Cardiac septum (tissue), 1 donor: ENCODE data around the gene APEX2. TPM values are rescaled to one million over a fixed set of nuclear protein-coding genes. Genes with fewer than 3 reads are reported as not detected.
"Not testable (repeated sequence)": the region's sequence is repeated elsewhere in the genome, so short reads cannot be mapped to it uniquely, and the experiment has no call there.

Source experiments
- DNase-seq: peaks from one replicate; pipeline ENCODE4 v3.0.0-alpha.2; 2020; ENCODE audit warnings: low spot score
- intact Hi-C: fragments of 100-400 bp; cut with DNase I; formaldehyde crosslinking; loops from one replicate; pipeline ENCODE4 v1.14.0; 2022
- total RNA-seq: library from RNA; stranded (reverse); fragmentation: NEBNext Ultra II Directional; extraction: Animal tissue kit (Norgen Biotek cat#: 25700); gene quantifications from one replicate; pipeline ENCODE4 v1.2.1, GENCODE V29; 2021
- donor health status: DM: no; HTN: no; CAD: no.

APEX2 gene
- total RNA-seq, 1 donor from 2014 or later, result 8.4 TPM

DNA sequence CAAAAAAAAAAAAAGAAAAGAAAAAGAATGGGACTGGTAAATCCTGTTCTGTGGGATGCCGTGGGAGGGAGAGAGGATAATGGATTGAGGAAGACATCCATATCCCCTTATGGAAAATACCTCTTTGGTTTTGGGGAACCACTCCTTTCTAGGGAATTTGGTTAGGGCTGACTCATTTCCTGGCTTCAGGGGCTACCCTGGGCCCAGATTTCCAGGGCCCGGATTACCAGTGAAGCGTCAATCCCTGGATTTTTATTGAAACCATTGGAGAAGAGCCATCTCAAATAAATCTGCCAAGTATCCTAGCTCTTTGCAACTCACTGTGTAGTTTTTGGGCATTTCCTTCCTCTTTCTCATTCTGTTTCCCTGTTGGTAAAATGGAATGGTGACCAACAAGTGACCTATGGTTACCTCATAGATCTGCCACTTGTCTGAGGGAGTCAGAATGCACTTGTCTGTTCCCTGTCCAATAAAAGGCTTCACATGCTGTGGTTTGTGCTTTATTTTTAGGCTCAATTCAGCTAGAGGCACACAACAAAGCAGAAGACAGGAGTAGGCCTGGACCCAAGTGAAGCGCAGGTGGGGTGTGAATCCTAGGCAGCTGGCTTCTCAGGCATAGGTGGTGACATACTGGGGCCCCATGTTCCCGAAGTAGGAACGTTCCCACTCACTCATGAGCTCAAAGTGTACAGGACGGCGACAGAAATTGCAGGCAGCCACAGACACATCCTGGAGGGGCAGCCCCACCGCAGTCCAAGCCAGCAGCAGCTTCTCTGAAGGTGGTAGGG lies 8.6 kb downstream of the APEX2 start:
- intact Hi-C loops, result no loop called here
- no peak for DNase-seq

DNA sequence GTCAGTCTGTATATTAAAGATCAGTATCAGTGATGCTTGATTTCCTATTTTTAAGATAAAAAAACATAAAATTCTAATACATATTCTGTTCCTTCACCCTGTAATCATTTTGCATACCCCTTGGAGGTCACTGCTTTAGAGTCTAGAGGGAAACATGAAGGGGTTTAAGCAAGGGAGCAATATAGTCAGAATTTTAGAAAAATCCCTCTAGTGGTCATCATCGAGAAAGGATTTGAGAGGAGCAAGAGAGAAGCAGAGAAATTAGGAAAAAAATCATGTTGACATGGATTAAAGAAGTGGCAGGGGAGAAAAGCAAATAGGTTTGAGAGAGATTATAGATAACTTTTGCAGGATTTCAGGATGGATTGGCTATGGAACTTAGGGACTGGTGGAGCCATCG lies 11.1 kb downstream of the APEX2 start:
- DNase-seq, result no peak
- intact Hi-C loops, result no loop called here

DNA sequence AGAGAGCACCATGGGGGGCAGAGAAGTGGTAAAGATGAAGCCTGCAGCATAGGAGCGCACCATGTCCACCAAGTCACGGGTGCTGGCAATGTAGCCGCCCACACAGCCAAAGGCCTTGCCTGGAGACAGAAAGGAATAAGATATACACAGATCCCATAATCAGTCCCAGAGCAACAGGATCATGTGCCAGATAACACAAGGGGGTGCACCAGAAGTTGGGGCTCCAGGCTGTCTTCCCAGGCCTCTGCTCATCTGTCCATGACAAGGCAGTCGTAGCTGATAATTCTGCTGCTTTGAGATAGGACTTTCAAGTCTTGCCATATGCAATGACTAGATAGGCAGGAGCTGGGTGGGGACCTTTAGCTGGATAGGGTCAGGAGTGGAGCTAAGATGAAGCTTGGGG lies 14.7 kb downstream of the APEX2 start:
- DNase-seq, result no peak
- intact Hi-C loops, result no loop called here

DNA sequence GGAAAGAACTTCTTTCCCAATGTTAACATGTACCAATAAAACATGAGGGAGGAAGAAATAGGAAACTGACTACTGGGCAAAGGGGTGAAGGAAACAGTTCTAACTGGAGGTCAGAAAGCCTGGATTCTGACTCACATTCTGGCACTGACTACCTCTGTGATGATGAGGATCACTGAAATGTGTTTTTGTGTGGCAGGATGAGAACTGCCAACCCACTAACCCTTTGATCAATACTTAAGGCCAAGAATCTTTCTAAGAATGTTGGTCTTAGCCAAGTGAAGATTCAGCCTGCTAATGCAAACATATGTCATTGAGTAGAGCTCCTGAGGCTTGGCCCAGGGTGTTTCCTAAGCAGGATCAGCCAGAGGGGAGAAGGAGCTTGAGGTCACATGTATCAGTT lies 26.0 kb downstream of the APEX2 start:
- intact Hi-C loops, result no loop called here
- no peak for DNase-seq

DNA sequence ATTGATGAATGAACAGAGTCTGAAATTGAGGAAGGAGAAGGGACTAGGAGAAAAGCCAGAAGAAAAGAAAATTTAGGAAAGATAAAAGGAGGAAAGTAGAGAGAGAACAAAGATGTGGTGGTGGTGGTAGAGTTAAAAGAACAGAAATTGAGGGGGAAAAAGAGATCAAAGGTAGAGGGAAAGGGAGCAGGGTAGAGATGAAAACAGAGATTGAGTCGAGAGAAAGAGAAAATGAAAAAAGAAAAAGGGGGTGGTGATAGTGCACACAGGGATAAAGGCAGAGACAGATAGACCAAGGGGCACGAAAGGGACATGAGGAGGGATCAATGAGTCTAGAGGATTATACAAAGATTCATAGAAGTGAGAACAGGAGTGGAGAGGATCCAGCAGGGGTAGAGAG lies 26.7 kb downstream of the APEX2 start:
- no peak for DNase-seq
- intact Hi-C loops, result no loop called here

DNA sequence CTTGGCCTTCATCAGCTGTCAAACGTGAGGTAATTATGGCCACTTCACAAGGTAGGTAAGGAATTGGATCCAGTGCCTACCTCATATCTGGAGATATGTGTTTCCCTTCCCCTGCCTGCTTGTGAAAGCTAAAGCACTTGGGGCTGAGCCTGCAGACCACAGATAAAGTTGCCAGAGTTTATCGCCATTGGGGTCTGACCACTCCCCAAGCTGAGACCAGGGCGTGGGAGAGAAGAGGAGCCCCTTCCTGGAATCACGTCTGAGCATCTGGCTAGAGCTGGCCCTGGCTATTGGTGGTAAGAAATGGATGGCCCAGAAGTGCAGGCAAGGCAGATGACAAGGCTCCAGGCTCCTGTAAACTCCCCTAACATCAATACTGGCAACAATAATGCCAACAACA lies 27.9 kb downstream of the APEX2 start:
- intact Hi-C loops, result no loop called here
- no peak for DNase-seq

DNA sequence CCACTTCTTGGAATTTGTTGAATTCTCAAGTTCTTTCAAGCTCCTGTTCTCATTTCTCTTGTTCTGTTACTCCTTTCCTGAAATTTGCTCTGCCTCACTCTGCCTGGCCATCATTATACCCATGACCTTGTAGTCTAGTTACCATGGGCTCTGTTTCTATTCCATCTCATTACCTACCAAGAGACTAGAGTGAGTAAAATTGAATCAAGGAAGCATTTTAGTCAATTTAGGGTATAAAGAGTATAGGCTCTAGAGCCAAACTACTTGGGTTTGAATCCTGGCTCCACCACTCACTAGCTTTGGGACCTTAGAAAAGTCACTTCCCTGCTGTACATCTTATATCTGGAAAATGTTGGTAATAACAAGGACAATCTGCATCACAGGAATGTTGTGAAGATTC lies 28.4 kb downstream of the APEX2 start:
- DNase-seq, result no peak
- intact Hi-C loops, result no loop called here

DNA sequence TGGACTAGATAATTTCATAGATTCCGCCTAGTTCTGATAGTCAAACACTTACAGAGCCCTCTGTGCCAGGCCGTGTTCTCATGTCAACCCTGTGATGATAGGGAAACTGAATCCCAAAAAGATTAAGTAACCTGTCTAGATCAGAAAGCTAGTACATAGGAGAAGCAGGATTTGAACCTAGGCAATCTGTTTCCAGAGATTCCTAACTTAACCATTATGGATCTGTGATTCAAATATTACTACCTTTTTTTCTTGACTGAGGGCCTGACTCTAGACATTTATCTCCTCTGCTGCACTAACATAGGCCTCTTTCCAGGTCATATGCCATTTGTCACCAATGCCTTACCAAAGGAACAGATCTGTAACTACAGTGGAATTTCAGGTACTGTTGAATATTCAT lies 29.1 kb downstream of the APEX2 start:
- no peak for DNase-seq
- intact Hi-C loops, result no loop called here

DNA sequence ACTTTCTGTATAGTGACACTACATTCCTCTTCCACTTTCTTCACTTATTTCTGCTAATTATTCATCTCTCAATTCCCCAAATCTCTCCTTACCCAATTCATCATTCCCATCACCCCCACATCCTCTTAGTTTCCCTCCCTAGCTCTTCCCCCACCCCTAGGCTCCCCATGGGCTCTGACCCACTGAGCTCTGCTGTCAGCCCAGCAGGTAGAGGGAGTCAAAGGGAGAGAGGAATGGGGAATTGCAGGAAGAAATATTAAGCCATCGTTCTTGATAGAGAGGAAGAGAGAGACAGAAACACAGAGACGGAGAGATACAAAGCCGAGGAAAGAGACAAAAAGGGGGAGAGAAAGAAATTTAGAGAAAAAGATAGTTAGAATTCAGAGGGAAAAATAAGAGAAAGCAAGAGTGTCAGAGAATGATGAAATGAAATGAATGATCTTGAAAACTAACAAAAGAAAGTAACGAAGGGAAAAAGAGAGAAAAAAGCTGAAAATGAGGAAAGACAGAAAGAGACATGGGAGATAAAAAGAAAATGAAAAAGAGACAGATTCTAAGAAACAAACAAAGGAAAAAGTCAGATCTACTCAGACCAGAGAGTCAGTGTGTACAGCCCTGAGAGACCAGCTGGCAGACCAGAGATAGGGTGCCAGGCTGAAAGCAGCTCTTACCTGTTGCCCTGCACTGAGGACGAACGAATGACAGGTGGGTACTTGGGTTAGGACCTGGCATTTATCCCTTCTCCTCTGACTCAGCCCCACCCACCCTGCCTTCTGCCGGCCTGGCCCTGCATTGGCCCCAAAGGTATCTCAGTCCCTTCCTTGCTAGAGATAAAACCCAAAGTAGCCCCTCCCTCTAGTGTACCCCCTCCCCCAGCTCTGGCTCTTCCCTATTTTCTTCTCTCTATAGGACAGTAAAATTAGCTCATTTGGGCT lies 30.4 kb downstream of the APEX2 start, which contains the start of gene ALAS2:
Gene ALAS2 (minus strand): TSS at position 707 of the 935 bp plus-strand sequence. CDS start 4,977 bp downstream, outside the sequence.
- DNase-seq, result no peak
- intact Hi-C loops, result no loop called here

DNA sequence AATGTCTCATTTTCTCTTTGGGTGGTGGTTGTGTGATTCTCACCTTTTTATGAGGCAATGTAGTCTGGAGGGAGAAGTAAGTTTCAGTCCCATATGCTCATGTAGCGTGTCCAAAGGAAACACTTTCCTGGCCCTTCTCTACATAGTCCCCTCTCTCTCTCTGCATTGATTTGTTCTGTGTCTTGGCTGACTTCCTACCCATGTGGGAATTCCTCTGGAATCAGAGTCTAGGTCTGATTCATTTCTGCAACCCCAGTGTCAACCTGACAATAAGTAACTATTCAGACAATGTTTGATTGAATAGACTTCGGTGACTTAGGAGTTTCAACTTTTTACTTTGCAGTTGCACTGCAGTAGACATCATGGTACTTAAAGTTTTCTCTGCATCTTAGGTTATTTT lies 33.3 kb downstream of the APEX2 start:
- intact Hi-C loops, result no loop called here
- DNase-seq, result no peak

DNA sequence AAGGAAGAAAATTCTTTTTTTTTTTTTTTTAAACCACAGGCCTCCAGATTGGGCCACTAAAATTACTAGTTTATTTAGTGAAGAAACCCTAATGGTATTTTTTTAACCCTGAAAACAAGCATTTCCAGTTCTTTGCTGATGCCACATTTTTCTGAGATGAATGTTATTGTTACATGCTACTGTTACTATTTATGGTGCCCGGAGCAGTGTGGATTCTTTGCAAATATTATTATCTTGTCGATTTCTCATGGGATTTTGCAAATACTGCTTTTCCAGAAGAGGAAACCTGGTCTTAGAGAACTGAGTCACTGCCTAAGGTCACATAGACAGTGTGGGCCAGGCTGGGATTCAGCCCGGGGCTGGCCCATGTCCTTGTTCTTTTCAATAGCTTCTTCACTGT lies 39.3 kb downstream of the APEX2 start:
- no peak for DNase-seq
- intact Hi-C loops, result no loop called here

DNA sequence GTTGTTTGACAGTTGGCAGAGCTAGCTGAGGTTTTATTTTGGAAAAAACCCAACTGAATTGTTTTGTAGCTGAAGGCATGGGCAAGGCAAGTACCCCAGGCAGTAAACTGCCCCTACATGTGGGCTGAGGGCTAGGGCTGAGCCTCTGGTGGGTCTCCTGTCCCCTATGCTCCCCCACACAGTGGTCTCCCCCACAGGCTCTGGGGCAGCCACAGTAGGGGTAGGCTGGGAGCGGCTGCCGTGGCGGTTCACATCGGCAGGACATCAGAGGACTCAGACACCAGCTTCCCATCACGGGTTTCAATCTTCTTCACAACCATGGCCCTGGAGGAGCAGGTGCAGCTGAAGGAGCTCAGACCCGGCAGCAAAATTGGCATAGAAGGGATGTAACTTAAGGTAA lies 41.4 kb downstream of the APEX2 start:
- intact Hi-C loops, result no loop called here
- DNase-seq, result no peak

DNA sequence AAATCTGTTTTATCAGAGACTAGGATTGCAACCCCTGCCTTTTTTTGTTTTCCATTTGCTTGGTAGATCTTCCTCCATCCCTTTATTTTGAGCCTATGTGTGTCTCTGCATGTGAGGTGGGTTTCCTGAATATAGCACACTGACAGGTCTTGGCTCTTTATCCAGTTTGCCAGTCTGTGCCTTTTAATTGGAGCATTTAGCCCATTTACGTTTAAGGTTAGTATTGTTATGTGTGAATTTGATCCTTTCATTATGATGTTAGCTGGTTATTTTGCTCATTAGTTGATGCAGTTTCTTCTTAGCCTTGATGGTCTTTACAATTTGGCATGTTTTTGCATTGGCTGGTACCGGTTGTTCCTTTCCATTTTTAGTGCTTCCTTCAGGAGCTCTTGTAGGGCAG lies 50.4 kb downstream of the APEX2 start:
- DNase-seq, result not testable (repeated sequence)
- intact Hi-C loops, result loop anchor here (10.0 kb wide), 2 partner anchors 156 to 1736 kb away; no protein-coding TSS in a partner anchor

DNA sequence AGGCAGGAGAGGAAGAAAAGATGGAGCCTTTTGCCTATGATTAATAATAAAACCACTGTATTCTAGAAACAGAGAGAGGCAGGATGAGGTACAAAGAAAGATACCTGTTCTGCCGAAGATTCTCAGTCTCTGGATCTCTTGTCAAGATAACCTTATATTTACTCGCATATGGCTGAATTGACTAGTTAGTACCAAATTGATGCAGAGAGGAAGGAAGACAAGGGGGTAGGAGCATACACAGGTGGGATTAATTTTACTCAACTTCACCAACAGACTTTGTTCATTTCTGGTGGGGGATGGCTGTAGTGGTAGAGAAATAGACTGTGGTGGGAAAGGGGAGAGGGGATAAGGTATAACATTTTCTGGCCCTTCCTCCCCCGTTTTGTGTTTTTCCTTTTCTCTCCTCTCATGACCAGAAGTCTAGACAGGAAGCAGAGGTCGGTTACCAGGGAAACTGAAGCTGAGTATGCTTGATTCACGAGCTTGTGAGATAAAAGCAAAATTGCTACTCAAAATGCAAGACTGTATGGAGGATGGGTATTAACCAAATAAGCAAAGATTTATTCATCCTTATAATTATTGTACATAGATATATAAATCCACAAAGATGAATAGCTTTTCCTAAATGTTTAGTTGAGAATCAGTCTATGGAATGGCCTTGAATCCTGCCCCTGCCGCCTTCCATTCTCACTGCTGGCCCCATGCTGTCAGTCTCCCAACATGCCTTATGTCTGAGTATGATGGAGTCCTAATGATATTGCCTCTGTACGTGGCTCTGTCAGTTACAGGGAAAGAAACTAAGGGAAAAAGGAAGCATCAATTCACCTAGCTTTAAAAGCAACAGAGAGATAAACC lies 56.9 kb downstream of the APEX2 start:
- DNase-seq, result no peak
- intact Hi-C loops, result loop anchor here (10.0 kb wide), 2 partner anchors 162 to 1742 kb away; no protein-coding TSS in a partner anchor

DNA sequence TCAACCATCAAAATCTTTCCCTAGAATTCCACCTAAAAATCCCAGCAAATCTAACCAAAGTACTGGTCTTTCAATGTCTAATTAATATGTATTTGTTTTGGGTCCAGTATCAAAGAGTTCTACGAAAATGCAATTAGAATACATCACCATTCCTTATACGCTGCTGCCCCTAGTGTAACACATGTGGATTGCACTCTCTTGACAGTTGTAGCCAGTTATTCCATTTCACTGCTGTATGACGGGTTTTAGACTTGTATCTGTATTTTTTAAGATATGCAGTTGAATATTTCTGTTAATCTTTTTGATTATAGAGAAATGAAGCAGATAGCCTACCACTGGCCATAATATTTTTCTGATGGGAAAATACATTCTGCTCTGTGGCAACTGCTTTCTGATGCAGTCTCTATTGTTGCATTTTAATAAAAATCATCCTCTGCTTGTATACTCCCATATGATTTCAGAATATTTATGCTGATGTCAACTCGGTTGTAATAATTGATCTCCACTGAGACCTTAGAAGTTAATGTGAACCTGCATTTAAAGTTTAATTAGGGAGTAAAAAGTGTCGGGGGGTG lies 57.6 kb downstream of the APEX2 start:
- intact Hi-C loops, result loop anchor here (10.0 kb wide), 2 partner anchors 163 to 1743 kb away; no protein-coding TSS in a partner anchor
- DNase-seq, result no peak
